GM21381 (cell line): ENCODE results near the gene BFSP1.

ENCODE experiments used
- ATAC-seq: cut with Tn5 transposase; IDR thresholded peaks from one replicate; pipeline ENCODE4 v1.9.1; 2021; ENCODE audit warnings: mild to moderate bottlenecking, moderate library complexity; ENCODE audit not compliant: unreplicated experiment

Gene BFSP1

DNA sequence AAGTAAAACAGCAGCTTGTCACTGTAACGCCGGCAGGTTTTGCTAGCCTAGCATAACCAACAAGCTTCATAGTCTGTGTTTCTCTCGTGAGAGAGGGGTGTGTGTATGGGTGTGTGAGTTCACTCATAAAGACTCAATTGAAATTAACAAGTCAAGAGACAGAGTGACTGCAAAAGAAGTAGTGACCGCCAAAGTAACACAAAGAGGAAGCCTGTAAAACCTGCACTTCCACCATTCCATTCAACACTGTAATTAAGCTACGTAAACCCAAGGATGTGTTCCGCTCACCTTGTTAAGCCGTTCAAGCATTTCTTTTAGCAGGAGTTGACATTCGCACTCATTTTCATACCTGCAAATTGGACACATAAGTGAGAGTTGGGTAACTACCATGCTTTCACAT lies 6.6 kb downstream of the BFSP1 start:
- no peak for ATAC-seq

DNA sequence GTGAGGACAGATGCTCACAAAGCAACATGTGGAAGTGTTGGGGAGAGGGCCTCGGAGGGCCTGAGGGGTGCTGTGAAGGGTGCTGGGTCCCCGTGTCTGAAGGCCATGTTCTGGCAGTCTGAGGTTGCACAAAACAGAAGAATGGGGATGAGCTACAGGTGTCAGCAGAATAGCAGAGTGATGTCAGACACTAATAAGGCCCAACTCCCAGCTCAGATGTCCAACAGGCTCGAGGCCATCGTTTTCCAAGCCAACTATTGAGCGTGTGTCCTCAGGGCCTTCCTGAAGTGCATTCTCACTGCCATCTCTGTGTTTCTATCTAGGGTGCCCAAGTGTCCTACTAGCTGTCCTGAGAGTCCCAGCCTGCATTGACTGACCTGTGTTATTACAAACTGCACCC lies 7.9 kb downstream of the BFSP1 start:
- ATAC-seq: no peak

DNA sequence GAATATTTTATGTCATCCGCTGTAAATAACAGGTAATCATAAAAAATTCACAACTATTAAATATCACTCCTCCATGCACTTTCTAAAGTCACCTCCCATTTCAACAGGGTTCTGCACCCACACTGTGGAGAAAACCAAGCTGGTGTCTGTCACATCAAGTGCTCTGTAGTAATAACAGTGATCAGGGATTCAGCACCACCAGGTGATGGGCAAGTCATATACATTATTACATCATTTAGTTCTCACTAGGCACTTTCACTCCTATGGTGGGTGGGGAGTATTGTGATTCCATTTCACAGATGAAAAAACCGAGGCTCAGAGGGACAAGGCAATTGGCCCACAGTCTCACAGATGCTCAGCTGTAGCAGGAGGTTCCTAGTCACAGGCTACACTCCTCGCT lies 8.7 kb downstream of the BFSP1 start:
- no peak for ATAC-seq

- no peak for ATAC-seq
Observed at GRCh38 chr20:17520583-17520982, 10.6 kb downstream of the BFSP1 start.

GRCh38 chr20:17519606-17520285 lies 11.4 kb downstream of the BFSP1 start:
- ATAC-seq: no peak

DNA sequence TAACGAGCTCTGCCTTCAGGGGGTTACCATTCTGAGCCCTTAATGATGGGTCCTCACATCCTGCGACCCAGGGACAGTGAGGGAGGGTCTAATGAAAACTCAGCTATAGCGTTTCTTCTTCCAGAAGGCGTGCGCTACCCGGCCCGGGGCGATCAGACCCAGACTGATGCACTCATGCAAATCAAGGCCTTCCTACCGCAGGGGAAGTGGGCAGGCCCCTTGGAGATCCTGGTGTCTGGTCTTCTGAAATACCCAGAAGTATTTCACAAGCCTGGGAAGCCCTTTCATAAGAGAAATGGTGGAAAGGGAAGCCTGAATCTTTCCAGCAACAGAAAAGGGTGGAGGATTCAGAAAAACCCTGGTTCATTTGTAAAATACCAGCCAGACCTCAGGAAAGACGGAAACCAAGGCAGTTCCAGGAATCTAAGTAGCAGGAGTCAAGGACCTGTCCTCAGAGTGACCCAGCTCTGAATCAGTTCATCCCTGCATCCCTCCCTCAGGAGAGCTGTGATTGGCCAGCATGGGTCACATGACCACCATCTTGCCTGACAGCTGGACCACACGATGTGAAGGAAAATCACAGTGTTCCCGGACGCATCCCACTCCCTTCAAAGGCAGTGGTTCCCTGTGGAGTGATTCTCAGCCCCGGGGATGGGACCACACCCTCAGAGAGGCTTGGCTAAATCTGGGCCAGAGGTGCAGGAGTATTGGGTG lies 12.7 kb downstream of the BFSP1 start:
- no peak for ATAC-seq

- no peak for ATAC-seq
Observed at GRCh38 chr20:17515053-17515452, 16.1 kb downstream of the BFSP1 start.

- ATAC-seq: no peak
Observed at GRCh38 chr20:17513939-17514338, 17.2 kb downstream of the BFSP1 start.

- ATAC-seq: no peak
Observed at GRCh38 chr20:17511401-17511800, 19.8 kb downstream of the BFSP1 start.

- ATAC-seq: no peak
Observed at GRCh38 chr20:17510548-17510947, 20.6 kb downstream of the BFSP1 start.

GRCh38 chr20:17508756-17509155 lies 22.4 kb downstream of the BFSP1 start:
- ATAC-seq: no peak

- ATAC-seq: no peak
Observed at GRCh38 chr20:17507531-17507930, 23.6 kb downstream of the BFSP1 start.

DNA sequence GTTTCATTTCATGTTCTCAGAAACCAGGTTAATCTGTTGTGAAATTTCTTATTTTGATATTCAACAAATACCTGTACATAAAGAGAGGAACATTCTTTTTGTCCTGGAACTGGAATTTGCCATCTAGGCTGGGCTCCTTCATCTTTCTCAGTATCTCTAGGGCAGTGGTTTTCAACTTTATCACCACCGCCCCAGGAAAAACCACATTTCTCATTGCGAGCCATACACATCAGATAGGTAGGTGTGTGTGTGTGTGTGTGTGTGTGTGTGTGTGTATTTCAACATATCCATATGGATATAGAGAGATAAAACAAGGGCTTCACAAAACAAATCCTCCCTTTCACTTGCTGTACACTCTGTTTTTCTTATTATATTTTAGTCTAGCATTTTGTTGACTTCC lies 24.1 kb downstream of the BFSP1 start:
- no peak for ATAC-seq

DNA sequence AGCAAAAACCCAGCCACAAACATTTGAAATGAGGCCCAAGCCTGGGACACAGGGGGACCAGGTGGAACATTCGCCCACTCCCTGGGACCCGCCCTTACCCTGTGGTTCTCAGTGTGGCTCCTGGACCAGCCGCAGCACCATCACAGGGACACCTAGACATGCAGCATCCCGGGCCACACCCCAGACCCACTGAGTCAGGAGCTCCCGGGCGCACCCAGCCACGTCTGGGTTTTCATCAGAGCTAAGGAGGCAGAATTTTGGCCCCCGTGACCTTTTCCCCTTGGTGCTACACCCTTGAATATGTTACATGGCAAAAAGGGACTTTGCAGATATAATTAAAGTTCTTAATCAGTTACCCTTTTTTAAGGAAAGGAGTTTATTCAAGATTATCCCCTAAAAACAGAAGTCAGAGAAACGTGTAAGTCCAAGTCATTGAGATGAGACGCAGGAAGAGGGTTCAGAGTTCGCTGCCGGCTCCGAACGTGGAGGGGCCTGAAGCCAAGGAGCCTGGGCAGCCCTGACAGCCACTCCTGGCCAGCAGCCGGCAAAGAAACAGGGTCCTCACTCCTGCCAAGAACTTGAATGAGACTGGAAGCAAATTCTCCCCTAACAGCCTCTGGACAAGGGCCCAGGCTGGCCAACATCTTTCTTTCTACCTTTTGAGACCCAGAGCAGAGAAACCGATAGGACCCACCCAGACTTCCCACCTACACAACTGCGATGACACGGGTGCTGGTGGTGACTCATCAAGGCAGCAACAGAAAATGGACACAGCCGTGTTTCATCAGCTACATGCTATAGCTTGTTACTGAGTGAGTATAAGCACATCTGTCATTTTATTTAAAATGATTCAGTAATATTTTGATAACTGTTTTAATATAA lies 25.3 kb downstream of the BFSP1 start:
- no peak for ATAC-seq

DNA sequence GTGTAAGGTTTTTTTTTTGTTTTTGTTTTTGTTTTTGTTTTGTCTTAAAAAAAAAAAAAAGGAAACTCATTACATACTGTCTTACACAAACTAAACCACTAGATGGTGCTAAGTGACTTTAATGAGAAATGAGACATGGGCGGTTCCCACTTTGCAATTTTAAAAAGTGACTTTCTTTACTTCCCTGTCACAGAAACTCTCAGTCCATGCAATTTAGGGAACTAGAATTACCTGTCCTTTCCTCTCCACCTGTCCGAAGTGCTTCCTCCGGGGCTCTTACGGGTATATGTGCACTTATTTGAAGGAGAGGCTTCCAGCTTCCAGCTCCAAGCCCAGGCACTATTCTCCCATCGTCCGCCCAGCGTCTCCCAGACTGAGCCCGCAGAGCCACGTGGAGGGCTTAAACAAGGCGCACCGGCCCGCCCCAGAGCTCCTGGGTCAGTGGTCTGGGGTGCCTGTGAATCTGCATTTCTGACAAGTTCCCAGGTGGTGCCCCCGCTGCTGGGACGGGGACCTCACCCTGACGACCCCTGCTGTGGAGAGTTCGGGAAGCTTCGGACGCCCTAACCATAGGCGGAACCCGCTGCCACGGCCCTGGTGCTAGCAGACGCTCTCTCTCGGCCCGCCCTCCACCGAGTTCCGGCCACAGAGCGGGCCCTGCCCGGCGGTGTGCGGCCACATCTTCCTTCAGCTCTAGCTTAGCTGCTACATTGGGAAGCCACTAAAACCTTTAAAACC lies 26.1 kb downstream of the BFSP1 start:
- peak; percentile 65 for ATAC-seq

DNA sequence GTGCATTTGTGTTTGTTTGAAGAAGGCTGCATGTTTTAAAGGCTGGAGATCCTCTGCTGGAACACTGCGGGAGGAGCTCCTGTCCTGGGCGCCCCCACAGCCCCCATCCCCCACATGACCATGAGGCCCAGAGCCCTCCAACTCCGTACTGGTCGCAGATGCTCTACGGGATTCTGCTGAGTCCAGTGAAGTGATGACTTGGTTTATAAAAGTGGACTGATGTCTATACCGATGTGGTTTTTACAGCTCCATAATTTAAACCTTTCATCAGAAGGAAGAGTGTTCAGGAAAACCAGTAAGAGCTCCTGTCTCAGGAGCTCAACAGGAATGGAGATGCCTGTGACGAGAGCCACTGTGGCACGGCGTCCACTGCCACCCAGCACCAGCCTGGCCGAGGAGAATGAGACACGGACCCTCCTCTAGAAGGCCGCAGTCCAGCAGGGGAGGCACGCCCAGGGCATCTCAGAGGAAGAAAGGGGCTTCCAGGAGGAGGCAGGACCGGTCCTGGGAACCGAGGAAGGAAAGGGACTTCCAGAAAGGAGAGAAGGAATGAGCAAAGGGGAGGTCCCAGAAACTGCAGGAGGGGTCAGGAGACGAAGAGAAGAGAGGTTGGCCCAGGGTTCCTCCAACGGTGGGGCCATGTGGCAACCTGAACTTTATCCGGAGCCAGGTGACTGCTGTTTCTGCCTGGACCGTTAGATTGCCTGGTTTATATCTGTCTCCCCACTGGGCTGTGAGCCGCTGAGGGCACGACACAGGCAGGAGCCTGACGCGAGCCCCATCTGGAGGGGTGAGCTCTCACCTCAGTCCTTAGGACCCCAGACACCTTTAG lies 26.9 kb downstream of the BFSP1 start:
- peak; percentile 22 for ATAC-seq

- ATAC-seq: no peak
Observed at GRCh38 chr20:17503301-17504065, 27.7 kb downstream of the BFSP1 start.

DNA sequence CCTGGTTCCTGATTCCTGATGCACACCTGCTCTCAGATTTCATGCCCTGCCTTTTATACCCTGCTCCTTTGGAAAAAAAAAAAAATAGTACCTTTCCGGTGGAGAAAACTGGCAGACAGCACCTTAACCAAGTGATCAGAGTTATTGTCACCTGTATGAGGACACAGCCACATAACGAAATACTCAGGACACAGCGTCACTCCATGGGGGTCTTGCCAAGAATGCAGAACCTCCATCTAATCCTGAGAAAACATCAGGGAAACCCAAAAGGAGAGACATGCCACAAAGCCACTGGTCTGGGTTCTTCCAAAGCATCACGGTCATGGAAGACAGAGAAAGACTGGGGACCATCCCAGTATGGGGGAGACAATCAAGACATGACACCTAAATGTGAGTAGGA lies 29.1 kb downstream of the BFSP1 start:
- no peak for ATAC-seq

DNA sequence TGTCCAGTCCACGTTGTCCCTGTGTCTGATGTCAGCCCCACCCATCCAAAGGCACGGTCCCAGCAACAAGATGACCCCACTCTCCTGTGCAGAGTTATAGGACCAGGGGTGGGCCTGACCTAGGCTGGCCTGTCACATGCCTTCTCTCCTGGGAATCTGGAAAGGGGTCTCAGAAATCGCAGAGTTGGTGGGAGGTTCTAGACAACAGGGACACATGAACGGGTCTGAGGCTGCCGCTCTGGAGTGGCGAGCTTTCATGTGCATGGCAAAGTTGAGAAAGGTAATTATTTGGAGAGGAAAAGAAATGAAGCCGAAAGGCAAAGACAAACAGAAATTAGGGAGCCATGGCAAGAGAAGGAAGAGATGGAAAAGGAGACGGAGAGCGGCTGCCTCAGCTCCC lies 29.5 kb downstream of the BFSP1 start:
- ATAC-seq: no peak
